GOT3 (cell line): ENCODE measurements around the gene MTCH1.

Experiments used
- DNase-seq: peaks from one replicate; lab custom pipeline; 2025; ENCODE audit warnings: mixed read lengths; lab: John Stamatoyannopoulos, UW

Gene MTCH1

DNA sequence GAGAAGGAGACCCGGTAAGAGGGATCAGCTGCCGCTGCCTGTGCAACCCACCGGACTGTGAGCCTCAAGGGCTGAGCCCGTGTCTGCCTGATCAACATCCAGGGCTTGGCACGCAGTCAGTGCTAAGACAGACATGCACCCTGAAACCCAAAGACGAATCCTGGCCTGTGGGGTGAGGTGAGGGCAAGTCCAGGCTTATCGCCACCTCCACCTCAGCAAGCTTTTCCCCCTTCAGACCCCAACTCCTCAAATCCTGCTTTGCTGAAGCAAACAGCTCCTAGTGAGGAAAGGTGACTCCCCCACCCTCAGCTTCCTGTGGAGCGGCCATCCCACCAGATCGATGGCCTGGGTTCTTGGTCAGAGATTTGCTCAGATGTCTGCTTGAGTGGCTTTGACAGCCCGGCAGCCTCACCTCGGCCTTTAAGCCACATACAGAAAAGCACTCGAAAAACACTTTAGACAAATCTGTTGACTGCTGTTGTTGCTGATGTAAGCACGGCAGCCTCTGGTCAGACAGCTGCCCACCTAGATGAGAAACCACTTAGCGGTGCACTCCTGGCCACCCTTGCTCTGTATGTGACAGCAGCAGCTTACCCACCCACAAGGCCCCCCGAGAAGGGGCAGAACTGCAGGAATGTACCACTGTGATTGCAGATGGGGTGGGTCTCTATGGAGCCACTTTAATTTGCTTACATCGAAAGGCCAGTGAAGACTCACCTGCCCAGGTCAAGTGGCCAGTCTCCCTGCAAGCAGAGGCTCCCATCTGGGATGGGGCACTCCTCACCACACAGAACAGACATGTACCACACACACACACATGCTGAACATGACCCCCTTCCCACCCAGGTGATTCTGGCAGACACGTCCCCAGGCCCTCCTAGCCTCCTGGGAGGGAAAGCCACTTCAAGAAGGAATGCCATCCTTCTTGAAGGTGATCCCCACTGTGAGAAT, 14.8 kb downstream of the MTCH1 start:
- DNase-seq, result no peak

DNA sequence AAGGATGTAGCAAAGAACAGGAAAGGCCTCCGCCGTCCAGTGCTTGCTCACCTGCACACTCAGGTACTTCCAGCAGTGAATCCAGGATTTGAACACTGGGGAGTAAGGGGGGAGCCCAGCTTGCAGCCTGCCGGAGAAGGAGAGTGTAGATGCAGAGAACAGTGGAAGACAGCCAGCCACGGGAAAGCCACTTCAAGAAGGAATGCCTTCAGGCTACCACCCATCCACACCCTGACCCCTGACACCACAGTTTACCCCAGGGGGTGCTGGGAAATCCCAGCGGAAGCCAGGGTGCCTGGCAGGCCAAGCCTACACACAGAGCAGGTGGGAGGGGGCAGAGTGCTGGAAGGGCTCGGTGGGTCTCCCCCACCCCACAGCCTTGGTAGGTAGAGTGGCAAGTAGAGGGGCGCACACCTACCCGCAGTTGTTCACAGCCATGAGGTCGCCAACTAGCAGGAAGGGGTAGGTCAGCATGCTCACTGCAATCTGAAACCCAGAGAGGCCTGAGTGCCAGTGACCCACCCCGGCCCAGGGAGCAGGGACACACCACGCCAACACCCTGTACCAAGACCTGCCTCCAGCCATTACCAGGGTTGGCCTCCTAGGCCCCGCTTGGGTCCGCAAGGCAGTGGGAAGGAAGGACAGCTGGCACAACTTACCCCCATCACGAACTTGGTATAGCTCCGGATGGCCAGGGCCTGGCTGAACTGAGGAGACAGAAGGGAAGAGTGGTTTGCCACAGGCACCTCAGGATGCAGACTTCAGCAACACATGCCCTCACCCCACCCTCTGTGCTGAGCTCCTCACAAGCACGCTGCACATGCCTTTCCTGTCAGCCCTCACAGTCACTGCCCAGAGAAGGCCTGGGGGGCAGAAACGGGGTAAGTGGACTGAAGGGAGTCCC, 15.8 kb downstream of the MTCH1 start:
- no peak for DNase-seq

DNA sequence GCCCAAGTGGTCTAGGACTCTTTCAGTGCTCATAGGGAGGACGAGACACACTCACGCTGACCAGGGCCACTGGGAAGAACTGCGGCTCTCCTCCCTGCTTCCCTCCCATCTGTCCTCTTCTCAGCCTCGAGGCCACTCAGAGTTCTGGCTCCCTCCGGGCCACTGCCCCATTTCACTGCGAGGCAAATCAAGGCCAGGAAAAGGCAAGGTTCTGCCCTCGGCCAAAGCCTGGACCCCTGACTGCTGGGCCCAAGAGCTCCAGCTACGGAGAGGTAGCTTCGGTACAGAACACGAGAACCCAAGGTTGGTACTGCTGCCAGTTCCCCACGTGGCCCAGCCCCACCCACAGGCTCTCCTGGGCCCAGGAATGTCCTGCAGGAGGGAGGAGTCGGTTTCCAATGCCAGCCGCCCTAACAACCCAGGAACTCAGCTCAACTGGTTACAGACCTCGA, 16.7 kb downstream of the MTCH1 start:
- no peak for DNase-seq

DNA sequence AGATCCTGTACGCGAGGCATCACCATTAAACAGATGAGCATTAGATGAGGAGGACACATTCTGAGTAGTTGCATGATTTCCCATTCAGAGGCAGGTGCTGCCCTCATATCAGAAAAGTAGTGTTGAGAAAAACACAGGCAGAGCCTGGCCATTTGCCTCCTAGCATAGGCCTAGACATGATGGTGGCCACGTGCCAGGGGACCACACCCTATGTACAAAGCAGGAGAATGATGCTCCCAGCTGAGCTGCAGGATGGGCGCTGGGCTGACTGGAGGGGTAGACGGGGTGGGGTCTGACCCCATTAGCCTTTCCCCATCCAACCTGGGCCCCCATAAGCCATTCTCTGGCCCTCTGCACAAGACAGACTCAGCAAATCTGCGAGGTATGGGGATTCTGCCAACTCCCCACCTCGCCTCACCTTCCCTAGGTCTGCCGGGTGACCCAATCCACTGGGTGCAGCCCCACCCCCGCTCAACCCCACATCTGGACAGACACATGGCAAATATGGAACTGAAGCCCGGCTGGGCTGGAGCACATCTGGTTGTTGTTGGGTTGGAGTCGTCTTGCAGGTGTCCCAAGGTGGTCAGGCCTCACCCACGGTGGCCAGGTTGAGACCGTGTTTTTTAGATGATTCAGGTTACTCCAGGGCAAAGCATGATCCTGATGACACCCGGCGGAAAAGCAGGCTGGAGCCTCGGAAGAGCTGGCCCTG, 17.6 kb downstream of the MTCH1 start:
- no peak for DNase-seq

DNA sequence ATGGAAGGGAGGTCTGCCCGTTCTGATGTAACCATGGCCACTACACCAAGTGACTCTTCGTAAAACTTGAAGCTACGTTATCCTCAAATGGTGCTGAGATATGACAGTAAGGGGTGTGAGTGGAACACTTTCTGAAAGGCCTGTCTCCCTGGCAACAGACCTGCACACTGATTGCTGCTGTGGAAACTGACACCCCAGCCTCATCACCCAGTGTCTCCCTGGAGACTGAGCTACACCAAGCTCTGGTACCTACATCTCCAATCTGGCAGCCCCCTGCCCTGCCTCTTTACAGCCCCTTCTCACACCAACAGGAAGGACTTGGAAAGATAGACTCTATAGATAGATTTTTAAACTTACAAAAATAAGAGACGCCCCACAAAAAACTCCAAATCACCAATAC, 18.2 kb downstream of the MTCH1 start:
- DNase-seq, result no peak

DNA sequence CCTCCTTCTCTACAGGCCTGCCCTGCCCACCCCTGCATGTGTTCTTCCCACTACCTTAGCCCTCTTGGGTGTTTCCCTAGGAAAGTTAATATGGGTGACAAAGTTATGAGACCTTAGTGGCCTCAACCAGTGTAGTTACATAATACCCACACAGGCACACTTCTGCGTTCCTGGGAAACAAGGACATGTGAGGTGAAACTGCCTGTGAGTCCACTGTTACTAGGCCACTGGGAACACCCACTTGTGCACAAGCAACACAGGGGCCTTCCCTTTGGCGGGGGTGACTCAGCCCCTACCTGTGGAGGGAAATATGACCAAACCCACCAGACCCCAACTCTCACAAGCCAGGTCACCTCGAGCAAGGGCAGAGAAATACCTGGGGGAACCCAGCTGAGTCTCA, 18.7 kb downstream of the MTCH1 start:
- no peak for DNase-seq

DNA sequence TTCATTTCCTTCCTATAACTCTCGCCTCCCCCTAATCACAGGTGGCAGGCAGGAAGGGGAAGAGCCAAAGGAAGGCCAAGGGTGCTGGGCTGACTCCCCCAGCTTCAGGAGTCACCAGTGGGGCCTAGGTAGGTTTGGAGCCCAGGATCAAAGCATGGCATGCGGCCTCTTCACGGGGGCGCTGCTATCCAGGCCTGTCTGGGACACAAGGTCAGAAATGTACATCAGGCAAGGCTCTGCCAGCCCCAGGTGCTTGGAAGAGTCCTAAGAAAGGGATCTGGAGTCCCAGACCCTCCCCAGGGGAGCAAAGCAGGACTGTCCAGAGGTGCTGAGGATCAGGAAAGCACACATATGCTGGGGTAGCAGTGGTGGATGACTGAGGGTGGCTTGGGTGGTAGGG, 21.1 kb downstream of the MTCH1 start:
- DNase-seq, result no peak

DNA sequence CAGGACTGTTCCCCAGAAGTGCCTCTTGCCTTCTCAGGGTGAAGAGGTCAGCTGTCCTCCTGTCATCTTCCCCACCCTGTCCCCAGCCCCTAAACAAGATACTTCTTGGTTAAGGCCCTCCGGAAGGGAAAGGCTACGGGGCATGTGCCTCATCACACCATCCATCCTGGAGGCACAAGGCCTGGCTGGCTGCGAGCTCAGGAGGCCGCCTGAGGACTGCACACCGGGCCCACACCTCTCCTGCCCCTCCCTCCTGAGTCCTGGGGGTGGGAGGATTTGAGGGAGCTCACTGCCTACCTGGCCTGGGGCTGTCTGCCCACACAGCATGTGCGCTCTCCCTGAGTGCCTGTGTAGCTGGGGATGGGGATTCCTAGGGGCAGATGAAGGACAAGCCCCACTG, 21.6 kb downstream of the MTCH1 start:
- no peak for DNase-seq

DNA sequence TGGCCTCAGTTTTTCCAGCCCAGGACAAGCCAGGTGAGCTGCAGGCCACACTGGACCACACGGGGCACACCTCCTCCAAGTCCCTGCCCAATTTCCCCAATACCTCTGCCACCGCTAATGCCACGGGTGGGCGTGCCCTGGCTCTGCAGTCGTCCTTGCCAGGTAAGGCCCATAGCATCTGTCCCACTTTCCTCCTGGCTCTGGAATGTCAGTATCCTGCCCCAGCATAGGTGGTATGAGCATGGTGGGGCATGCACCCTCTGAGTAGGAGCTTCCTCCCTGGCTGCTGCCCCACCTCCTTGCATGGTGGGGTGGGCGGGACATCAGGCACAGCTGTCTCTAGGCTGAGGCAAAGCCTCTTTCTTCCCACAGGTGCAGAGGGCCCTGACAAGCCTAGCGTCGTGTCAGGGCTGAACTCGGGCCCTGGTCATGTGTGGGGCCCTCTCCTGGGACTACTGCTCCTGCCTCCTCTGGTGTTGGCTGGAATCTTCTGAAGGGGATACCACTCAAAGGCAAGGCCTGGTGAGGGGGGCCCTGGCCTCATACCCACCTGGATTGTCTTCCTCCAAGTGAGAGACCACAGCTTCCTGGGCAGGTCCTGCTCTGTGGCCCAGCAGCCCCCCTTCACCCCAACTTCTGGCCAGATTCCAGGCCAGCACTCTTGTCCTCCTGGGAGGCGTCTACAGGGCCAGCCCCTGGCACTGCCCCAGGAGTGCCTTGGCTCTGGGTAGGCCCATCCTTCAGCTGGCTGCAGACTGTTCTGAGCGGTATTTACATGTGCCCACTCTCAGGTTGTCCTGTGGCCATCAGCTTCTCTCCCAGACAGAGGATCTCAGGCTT, 22.3 kb downstream of the MTCH1 start:
- DNase-seq, result no peak

DNA sequence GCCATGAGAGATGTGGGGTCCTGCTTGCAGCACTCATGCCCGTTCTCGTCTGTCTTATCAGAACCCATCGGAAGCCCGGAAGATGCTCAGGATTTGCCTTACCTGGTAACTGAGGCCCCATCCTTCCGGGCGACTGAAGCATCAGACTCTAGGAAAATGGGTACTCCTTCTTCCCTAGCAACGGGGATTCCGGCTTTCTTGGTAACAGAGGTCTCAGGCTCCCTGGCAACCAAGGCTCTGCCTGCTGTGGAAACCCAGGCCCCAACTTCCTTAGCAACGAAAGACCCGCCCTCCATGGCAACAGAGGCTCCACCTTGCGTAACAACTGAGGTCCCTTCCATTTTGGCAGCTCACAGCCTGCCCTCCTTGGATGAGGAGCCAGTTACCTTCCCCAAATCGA, 23.1 kb downstream of the MTCH1 start:
- DNase-seq, result no peak

DNA sequence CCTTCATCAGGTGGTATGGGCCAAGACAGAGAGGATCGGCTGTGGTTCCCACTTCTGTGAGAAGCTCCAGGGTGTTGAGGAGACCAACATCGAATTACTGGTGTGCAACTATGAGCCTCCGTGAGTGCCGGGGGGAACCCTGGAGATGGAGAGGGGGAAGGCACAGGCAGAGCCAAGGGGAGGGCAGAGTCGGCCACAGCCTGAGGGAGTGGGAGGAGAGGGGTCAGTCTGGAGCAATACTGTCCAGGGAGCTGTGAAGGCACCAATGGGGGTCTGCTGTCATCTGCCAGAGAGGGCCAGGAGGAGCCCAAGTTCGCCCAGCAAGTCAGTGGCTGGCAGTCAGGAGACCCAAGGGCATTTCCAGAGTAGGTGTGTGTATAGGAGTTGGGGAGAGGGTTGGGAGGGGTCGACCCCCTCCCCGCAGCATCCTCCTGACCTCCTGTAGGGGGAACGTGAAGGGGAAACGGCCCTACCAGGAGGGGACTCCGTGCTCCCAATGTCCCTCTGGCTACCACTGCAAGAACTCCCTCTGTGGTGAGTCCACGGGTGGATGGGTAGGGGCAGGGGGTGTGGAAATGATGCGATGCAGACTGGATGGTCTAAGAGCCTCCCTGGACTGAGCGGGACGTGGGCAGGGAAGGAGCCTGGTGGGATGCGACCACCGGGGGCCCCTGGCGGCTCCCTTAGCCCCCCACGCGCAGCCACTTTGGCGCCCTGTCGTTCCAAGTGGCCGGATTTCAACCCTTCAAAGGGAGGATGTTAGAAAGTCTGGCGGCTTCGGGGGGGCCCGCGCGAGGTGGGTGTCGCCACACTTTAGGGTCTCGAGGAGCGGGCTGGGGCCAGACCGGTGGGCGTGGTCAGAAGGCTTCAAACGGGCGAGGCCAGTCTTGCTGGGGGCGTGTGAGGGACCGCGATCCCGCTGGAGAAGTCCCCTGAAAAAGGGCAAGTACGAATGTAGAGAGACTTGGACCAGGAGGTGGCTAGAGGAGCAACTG, 24.3 kb downstream of the MTCH1 start:
- DNase-seq, result no peak

DNA sequence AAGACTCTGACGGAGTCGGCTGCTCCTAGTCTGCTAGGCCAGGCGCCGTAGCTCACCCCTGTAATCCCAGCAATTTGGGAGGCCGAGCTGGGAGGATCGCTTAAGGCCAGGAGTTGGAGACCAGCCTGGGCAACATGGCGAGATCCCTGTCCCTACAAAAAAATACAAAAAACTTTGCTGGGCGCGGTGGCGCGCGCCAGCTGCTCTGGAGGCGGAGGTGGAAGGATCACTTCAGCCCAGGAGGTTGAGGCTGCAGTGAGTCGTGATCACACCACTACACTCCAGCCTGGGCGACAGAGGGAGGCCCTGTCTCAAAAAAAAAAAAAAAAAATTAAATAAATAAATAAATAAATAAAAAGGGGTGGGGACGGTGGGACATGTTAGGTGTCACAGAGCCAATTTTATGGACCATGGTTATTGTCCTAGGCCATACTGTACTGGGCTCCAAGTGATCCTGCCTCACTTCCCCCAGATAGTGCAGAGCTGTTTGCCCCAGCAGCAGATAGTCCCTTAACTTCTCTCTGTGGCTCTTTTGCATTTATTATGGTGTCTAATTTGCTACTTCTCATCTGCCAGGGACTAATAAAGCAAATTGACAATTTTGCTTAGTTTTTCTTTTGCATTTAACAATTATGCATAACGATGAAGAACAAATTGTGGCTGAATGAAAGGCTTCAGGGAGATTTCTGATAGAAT, 26.3 kb downstream of the MTCH1 start:
- DNase-seq, result no peak

DNA sequence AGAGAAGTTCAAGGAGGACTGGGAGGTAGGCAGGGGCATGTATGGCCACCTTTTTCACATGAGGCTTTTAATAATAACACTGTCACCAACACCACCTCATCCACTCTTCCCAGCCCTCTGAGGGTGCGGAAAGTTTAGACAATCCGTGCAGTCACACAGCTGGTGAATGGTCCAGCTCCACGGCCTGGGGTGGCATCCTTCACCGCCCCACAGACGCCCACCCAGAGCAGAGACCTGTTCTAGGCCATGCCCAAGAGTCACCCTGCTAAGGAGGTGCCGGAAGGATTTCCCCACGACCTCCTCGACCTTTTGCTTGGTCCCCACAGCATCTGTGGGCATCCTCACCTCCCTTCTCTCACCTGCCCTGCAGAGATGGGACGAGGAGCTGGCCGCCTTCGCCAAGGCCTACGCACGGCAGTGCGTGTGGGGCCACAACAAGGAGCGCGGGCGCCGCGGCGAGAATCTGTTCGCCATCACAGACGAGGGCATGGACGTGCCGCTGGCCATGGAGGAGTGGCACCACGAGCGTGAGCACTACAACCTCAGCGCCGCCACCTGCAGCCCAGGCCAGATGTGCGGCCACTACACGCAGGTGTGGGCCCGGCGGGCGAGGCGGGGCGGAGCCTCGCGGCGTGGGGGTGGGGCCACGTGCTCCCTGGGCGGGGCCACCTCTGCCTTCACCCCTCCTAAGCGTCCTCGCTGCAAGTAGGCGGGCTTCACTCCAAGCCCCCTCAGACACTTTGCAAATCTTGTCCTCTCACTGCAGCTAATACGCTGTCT, 27.0 kb downstream of the MTCH1 start:
- DNase-seq, result no peak

DNA sequence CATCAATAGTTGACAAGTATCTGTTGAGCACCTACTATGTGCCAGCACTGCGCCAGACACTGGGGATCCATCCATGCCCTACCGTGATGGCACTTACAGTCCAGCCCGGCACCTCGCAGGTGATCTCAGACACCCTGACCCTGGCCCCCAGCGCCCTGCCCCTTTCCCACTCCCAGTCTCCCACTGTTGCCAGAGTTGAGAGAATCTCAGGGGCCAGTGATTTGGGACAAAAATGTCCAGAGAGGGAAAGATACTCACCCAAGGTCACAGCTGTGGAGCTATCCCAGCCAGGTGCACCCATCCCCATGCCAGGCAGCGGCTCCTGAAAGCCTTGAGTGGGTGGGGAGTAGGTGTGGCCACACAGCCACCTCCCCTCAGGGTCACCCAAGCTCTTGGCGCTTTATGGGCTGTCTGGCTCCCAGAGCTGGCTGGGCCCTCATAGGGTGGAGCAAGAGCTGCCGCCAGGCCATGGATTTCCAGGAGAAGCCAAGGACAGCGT, 28.2 kb downstream of the MTCH1 start:
- no peak for DNase-seq

DNA sequence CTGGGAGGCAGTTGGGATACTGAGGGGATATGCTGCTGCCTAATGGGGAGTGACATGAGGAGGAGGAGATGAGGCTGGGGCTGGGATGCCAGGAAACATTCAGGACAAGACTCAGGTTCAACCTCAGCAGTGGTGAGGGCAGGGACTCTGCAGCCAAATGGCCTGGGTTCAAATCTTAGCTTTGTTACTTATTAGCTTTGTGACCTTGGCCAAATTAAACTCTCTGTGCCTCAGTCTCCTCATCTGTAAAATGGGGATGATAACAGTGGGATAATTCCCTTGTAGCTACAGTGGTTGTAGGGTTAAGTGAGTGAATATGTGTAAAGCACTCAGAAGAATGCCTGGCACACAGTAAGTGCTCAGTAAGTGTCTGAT, 29.6 kb downstream of the MTCH1 start:
- no peak for DNase-seq

DNA sequence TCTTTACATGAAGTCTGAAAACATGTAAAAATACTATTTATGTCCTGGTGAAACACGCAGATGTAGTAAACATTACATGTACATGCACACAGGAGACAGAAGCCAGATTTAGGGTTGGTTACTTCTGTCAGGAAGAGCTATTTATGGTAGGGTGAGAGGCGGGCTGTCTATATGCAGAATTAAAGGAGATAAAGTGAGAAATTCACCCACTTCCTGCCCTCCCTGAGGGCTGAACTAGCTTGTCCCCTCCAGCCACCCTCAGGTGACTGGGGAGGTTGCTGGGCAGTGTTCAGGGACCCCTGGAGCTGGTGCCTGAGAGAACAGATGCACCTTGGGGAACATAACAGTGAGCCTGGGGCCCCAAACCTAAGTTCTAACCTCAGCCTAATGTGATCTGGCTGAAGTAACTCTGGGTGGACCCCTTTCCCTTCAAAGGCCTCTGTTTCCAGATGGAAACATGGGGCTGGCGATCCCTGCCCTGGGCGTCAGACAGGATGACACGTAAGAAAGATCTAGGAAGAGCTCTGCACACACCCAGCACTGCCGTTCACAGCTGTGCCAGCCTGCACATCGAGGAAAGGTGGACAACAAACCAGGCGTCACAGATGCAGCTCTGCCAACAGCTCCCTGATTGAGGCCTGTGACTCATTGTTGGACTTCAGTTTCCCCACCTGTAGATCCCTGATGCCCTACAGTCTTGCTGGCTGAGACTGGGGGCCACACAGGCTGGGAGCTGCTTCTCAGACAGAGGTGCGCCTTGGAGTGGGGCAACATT, 30.1 kb downstream of the MTCH1 start:
- no peak for DNase-seq

DNA sequence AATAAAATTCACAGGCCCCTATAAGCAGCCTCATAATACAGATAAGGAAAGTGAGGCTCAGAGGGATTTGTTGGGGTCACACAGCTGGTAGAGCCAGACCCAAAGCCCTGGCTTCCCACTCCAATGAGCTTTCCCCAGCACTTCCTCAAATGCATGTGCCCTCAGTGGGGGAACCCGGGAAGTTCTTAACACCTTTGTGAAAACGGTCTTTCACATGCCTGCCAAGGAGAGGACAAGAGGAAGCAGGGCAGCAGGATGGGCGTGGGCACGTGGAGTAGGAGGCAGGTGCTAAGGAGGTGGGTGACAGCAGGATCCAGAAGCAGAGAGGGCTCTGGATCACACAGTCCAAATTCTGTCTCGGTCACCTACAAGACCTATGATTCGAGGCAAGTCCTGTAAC, 30.9 kb downstream of the MTCH1 start:
- no peak for DNase-seq
